Activated naive CD4-positive, alpha-beta T cell treated with anti-CD3 and anti-CD28 coated beads, Interleukin-2, amount 50 U/mL, for 24 hours (primary cell): ENCODE data around the gene GSX2.
A peak's percentile ranks its signal among the peaks of the same experiment; 100 is the strongest.

ENCODE experiments used
- H3K27ac Mint-ChIP-seq: one replicate; pipeline ENCODE4 v1.8.0; 2021; ENCODE audit warnings: mild to moderate bottlenecking, mixed read lengths
- H3K27me3 Mint-ChIP-seq: one replicate; pipeline ENCODE4 v1.8.0; 2021; ENCODE audit warnings: mixed read lengths
- H3K36me3 Mint-ChIP-seq: one replicate; pipeline ENCODE4 v1.8.0; 2021; ENCODE audit warnings: mixed read lengths
- H3K4me1 Mint-ChIP-seq: one replicate; pipeline ENCODE4 v1.8.0; 2021; ENCODE audit warnings: mixed read lengths
- H3K4me3 Mint-ChIP-seq: one replicate; pipeline ENCODE4 v1.8.0; 2021; ENCODE audit warnings: mild to moderate bottlenecking, mixed read lengths
- H3K9me3 Mint-ChIP-seq: one replicate; pipeline ENCODE4 v1.8.0; 2021; ENCODE audit warnings: mixed read lengths

The GSX2 gene

GRCh38 chr4:54092405-54093323, 7.3 kb upstream of the GSX2 start:
- peak overlapping the region; percentile 92 for H3K4me3 Mint-ChIP-seq
- peaks cover 53% of the 10 kb centered on the region for H3K27me3 Mint-ChIP-seq
- no peaks in the 10 kb centered on the region for H3K36me3 Mint-ChIP-seq
- no peaks in the 10 kb centered on the region for H3K9me3 Mint-ChIP-seq
- H3K27ac Mint-ChIP-seq: peak overlapping the region; percentile 6
- H3K4me1 Mint-ChIP-seq: peaks cover 35% of the 10 kb centered on the region

- peaks cover 61% of the 10 kb centered on the region for H3K27me3 Mint-ChIP-seq
- no peaks in the 10 kb centered on the region for H3K36me3 Mint-ChIP-seq
- H3K4me1 Mint-ChIP-seq: peaks cover 36% of the 10 kb centered on the region
- H3K27ac Mint-ChIP-seq: peak overlapping the region; percentile 6
- H3K4me3 Mint-ChIP-seq: peak overlapping the region; percentile 66
- no peaks in the 10 kb centered on the region for H3K9me3 Mint-ChIP-seq
These were observed 6.4 kb upstream of the GSX2 start for GRCh38 chr4:54093324-54094240.

GRCh38 chr4:54094451-54094850, 5.5 kb upstream of the GSX2 start:
- H3K27ac Mint-ChIP-seq: peak overlapping the region; percentile 83

GRCh38 chr4:54095110-54095825, 4.7 kb upstream of the GSX2 start:
- Mint-ChIP-seq H3K27ac (peak overlapping the region; percentile 46), H3K4me1 (peaks cover 47% of the 10 kb centered on the region), H3K4me3 (no peak overlapping the region), H3K36me3 (no peaks in the 10 kb centered on the region), H3K27me3 (peaks cover 72% of the 10 kb centered on the region), H3K9me3 (no peaks in the 10 kb centered on the region)

More at GRCh38 chr4:54094451-54094850, 5.5 kb upstream of the GSX2 start:
- H3K27me3 Mint-ChIP-seq: peaks cover 69% of the 10 kb centered on the region
- no peaks in the 10 kb centered on the region for H3K9me3 Mint-ChIP-seq
- no peaks in the 10 kb centered on the region for H3K36me3 Mint-ChIP-seq
- no peak overlapping the region for H3K4me3 Mint-ChIP-seq
- H3K4me1 Mint-ChIP-seq: peaks cover 45% of the 10 kb centered on the region

GRCh38 chr4:54096295-54096962, 3.5 kb upstream of the GSX2 start:
- H3K27me3 Mint-ChIP-seq: peaks cover 77% of the 10 kb centered on the region
- no peaks in the 10 kb centered on the region for H3K36me3 Mint-ChIP-seq
- H3K27ac Mint-ChIP-seq: no peak overlapping the region
- no peak overlapping the region for H3K4me3 Mint-ChIP-seq
- peaks cover 49% of the 10 kb centered on the region for H3K4me1 Mint-ChIP-seq
- H3K9me3 Mint-ChIP-seq: no peaks in the 10 kb centered on the region

GRCh38 chr4:54097152-54097551, 2.8 kb upstream of the GSX2 start:
- Mint-ChIP-seq H3K4me1 (peaks cover 51% of the 10 kb centered on the region), H3K27ac (no peak overlapping the region), H3K4me3 (no peak overlapping the region)

GRCh38 chr4:54098375-54098774, 1.6 kb upstream of the GSX2 start:
- Mint-ChIP-seq H3K27ac (no peak overlapping the region), H3K27me3 (peaks cover 82% of the 10 kb centered on the region), H3K9me3 (no peaks in the 10 kb centered on the region), H3K4me1 (peaks cover 52% of the 10 kb centered on the region), H3K36me3 (no peaks in the 10 kb centered on the region), H3K4me3 (peak overlapping the region; percentile 66)

More at GRCh38 chr4:54097152-54097551, 2.8 kb upstream of the GSX2 start:
- peaks cover 81% of the 10 kb centered on the region for H3K27me3 Mint-ChIP-seq
- no peaks in the 10 kb centered on the region for H3K9me3 Mint-ChIP-seq
- no peaks in the 10 kb centered on the region for H3K36me3 Mint-ChIP-seq

- H3K4me3 Mint-ChIP-seq: peak overlapping the region; percentile 66
- H3K36me3 Mint-ChIP-seq: no peaks in the 10 kb centered on the region
- peaks cover 45% of the 10 kb centered on the region for H3K4me1 Mint-ChIP-seq
- H3K27ac Mint-ChIP-seq: no peak overlapping the region
- no peaks in the 10 kb centered on the region for H3K9me3 Mint-ChIP-seq
- H3K27me3 Mint-ChIP-seq: peaks cover 80% of the 10 kb centered on the region
These were observed 646 bp upstream of the GSX2 start for GRCh38 chr4:54099287-54099747.

GRCh38 chr4:54100595-54101189, 729 bp downstream of the GSX2 start:
- Mint-ChIP-seq H3K27me3 (peaks cover 77% of the 10 kb centered on the region), H3K4me3 (peak overlapping the region; percentile 56), H3K36me3 (no peaks in the 10 kb centered on the region), H3K9me3 (no peaks in the 10 kb centered on the region), H3K27ac (no peak overlapping the region), H3K4me1 (peaks cover 49% of the 10 kb centered on the region)

- H3K4me3 Mint-ChIP-seq: peak overlapping the region; percentile 56
- no peaks in the 10 kb centered on the region for H3K9me3 Mint-ChIP-seq
- H3K27ac Mint-ChIP-seq: no peak overlapping the region
- peaks cover 44% of the 10 kb centered on the region for H3K4me1 Mint-ChIP-seq
- H3K27me3 Mint-ChIP-seq: peaks cover 74% of the 10 kb centered on the region
- H3K36me3 Mint-ChIP-seq: no peaks in the 10 kb centered on the region
These were observed 1.5 kb downstream of the GSX2 start for GRCh38 chr4:54101190-54102041.

- H3K27ac Mint-ChIP-seq: no peak overlapping the region
- no peaks in the 10 kb centered on the region for H3K36me3 Mint-ChIP-seq
- H3K4me1 Mint-ChIP-seq: peaks cover 48% of the 10 kb centered on the region
- H3K27me3 Mint-ChIP-seq: peaks cover 73% of the 10 kb centered on the region
- H3K9me3 Mint-ChIP-seq: no peaks in the 10 kb centered on the region
- H3K4me3 Mint-ChIP-seq: peak overlapping the region; percentile 53
These were observed 2.7 kb downstream of the GSX2 start for GRCh38 chr4:54102531-54103106.

- peaks cover 73% of the 10 kb centered on the region for H3K27me3 Mint-ChIP-seq
- H3K9me3 Mint-ChIP-seq: no peaks in the 10 kb centered on the region
- no peaks in the 10 kb centered on the region for H3K36me3 Mint-ChIP-seq
- H3K4me1 Mint-ChIP-seq: peaks cover 51% of the 10 kb centered on the region
- no peak overlapping the region for H3K4me3 Mint-ChIP-seq
- H3K27ac Mint-ChIP-seq: no peak overlapping the region
These were observed 3.2 kb downstream of the GSX2 start for GRCh38 chr4:54103190-54103574.

GRCh38 chr4:54104907-54105306, 4.9 kb downstream of the GSX2 start:
- Mint-ChIP-seq H3K27me3 (peaks cover 72% of the 10 kb centered on the region), H3K36me3 (no peaks in the 10 kb centered on the region), H3K4me3 (no peak overlapping the region), H3K9me3 (no peaks in the 10 kb centered on the region), H3K27ac (peak overlapping the region; percentile 12), H3K4me1 (peaks cover 51% of the 10 kb centered on the region)
